Parathyroid adenoma (tissue), 2 donors: ENCODE measurements around the gene CELA1.

ENCODE experiments used
- H2AFZ ChIP-seq: fragments of 300-600 bp; sonication (generic); one replicate; pipeline ENCODE4 v1.7.0; 2017; ENCODE audit warnings: antibody characterized with exemption, mild to moderate bottlenecking
- H3K27ac ChIP-seq: fragments of 300-600 bp; sonication (generic); one replicate; pipeline ENCODE4 v1.7.0; 2017
- H3K27me3 ChIP-seq: fragments of 300-600 bp; sonication (generic); one replicate; pipeline ENCODE4 v1.7.0; 2017; ENCODE audit warnings: low read length; ENCODE audit not compliant: control insufficient read depth, insufficient read depth
- H3K36me3 ChIP-seq: fragments of 300-600 bp; sonication (generic); one replicate; pipeline ENCODE4 v1.7.0; 2017; ENCODE audit warnings: low read length; ENCODE audit not compliant: control insufficient read depth, insufficient read depth
- H3K4me1 ChIP-seq: fragments of 300-600 bp; sonication (generic); one replicate; pipeline ENCODE4 v1.7.0; 2017; ENCODE audit warnings: control low read depth
- H3K4me2 ChIP-seq: fragments of 300-600 bp; sonication (generic); one replicate; pipeline ENCODE4 v1.7.0; 2017; ENCODE audit warnings: low read length
- H3K4me3 ChIP-seq: fragments of 300-600 bp; sonication (generic); one replicate; pipeline ENCODE4 v1.7.0; 2017; ENCODE audit warnings: low read depth, low read length
- H3K79me2 ChIP-seq: fragments of 300-600 bp; sonication (generic); one replicate; pipeline ENCODE4 v1.7.0; 2017; ENCODE audit warnings: control low read depth
- H3K9ac ChIP-seq: fragments of 300-600 bp; sonication (generic); one replicate; pipeline ENCODE4 v1.7.0; 2017; ENCODE audit warnings: mild to moderate bottlenecking
- H3K9me3 ChIP-seq: fragments of 300-600 bp; sonication (generic); one replicate; pipeline ENCODE4 v1.7.0; 2017; ENCODE audit warnings: low read length; ENCODE audit not compliant: control insufficient read depth
- CTCF ChIP-seq: fragments of 300-600 bp; sonication (generic); IDR thresholded peaks from one replicate; pipeline ENCODE4 v1.7.0; 2017; ENCODE audit warnings: antibody characterized with exemption, mild to moderate bottlenecking
- donor health status: primary hyperparathyroidism.

Gene CELA1

GRCh38 chr12:51335931-51336330 is 10.5 kb downstream of the CELA1 start:
- Histone ChIP-seq H3K79me2 (no peaks in the 10 kb centered on the region), H3K9ac (no peak overlapping the region), H3K36me3 (no peaks in the 10 kb centered on the region), H3K4me2 (no peak overlapping the region), H2AFZ (no peak overlapping the region), H3K9me3 (no peaks in the 10 kb centered on the region), H3K27ac (no peak overlapping the region), H3K4me1 (no peaks in the 10 kb centered on the region), H3K27me3 (no peaks in the 10 kb centered on the region), H3K4me3 (no peak overlapping the region)
- TF ChIP-seq CTCF = no peak

- no peaks in the 10 kb centered on the region for H3K9me3 ChIP-seq
- no peak overlapping the region for H3K27ac ChIP-seq
- no peaks in the 10 kb centered on the region for H3K79me2 ChIP-seq
- no peak overlapping the region for H2AFZ ChIP-seq
- H3K9ac ChIP-seq = no peak overlapping the region
- H3K4me3 ChIP-seq = no peak overlapping the region
- H3K36me3 ChIP-seq = no peaks in the 10 kb centered on the region
- H3K4me2 ChIP-seq = no peak overlapping the region
- H3K27me3 ChIP-seq = no peaks in the 10 kb centered on the region
- no peaks in the 10 kb centered on the region for H3K4me1 ChIP-seq
- no peak for TF ChIP-seq CTCF
Measured at GRCh38 chr12:51334764-51335163, 11.7 kb downstream of the CELA1 start.

GRCh38 chr12:51333536-51333935 is 12.9 kb downstream of the CELA1 start:
- H3K4me1 ChIP-seq = no peaks in the 10 kb centered on the region
- H3K36me3 ChIP-seq = no peaks in the 10 kb centered on the region
- H3K27me3 ChIP-seq = no peaks in the 10 kb centered on the region
- no peak overlapping the region for H3K9ac ChIP-seq
- TF ChIP-seq CTCF = no peak
- no peak overlapping the region for H3K27ac ChIP-seq
- H3K4me2 ChIP-seq = no peak overlapping the region
- H3K79me2 ChIP-seq = no peaks in the 10 kb centered on the region
- no peak overlapping the region for H3K4me3 ChIP-seq
- no peak overlapping the region for H2AFZ ChIP-seq
- H3K9me3 ChIP-seq = no peaks in the 10 kb centered on the region

GRCh38 chr12:51330186-51330585 is 16.3 kb downstream of the CELA1 start:
- H3K79me2 ChIP-seq = no peaks in the 10 kb centered on the region
- H3K9ac ChIP-seq = no peak overlapping the region
- no peaks in the 10 kb centered on the region for H3K36me3 ChIP-seq
- H3K9me3 ChIP-seq = no peaks in the 10 kb centered on the region
- H3K4me1 ChIP-seq = peaks cover 4% of the 10 kb centered on the region
- no peaks in the 10 kb centered on the region for H3K27me3 ChIP-seq
- no peak for TF ChIP-seq CTCF
- H3K4me2 ChIP-seq = no peak overlapping the region
- no peak overlapping the region for H2AFZ ChIP-seq
- H3K27ac ChIP-seq = no peak overlapping the region
- H3K4me3 ChIP-seq = no peak overlapping the region

DNA sequence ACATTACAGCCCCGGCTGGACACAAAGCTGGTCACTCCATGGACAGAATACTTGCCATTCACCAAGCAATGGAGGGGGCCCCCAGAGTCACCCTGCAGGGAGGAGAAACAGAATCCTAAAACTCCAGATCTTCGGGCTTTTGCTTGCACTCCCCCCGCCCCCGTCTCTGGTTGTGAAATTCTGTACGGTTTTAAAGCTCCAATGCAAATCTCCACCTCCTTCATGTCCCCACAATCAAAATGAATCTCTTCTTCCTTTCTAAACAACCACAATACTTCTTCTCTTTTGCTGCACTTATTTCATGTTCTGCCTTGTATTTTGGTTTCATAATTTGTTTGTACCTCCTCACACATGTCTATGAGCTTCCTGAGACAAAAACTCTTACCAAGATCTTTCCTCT is 16.7 kb downstream of the CELA1 start:
- no peaks in the 10 kb centered on the region for H3K9me3 ChIP-seq
- no peak for TF ChIP-seq CTCF
- no peaks in the 10 kb centered on the region for H3K79me2 ChIP-seq
- peaks cover 4% of the 10 kb centered on the region for H3K4me1 ChIP-seq
- H3K27ac ChIP-seq = no peak overlapping the region
- no peaks in the 10 kb centered on the region for H3K36me3 ChIP-seq
- no peaks in the 10 kb centered on the region for H3K27me3 ChIP-seq
- no peak overlapping the region for H3K4me2 ChIP-seq
- H3K9ac ChIP-seq = no peak overlapping the region
- no peak overlapping the region for H2AFZ ChIP-seq
- no peak overlapping the region for H3K4me3 ChIP-seq
